Stimulated activated CD8-positive, alpha-beta memory T cell treated with anti-CD3 and anti-CD28 coated beads, Interleukin-12 subunit alpha, Interleukin-12 subunit beta, amount 100 ng/mL, for 24 hours (primary cell): ENCODE data around the gene RPTOR.

ENCODE experiments used
- DNase-seq: peaks from one replicate; pipeline ENCODE4 v3.0.0-alpha.2; 2020; ENCODE audit errors: extremely low read depth

RPTOR gene

DNA sequence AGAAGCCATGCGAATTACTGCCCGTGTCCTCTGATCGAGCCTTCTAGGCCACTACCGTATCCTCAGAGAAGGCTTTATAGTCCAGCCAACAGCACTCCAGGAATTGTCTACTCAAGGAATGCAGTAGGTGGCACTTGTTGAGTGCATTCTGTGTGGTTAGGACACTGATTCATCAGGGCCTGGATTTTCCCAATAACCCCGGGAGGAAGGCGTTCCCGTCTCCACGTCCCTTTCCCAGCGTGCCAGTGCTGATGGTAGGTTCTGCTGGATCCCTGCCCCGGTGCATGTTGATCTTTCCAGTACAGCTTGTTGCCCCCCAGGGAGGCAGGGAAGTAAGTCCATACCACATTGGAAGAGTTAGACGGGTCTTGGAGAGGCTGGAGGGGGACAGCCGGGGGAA, 122.2 kb downstream of the RPTOR start:
- DNase-seq, result no peak

DNA sequence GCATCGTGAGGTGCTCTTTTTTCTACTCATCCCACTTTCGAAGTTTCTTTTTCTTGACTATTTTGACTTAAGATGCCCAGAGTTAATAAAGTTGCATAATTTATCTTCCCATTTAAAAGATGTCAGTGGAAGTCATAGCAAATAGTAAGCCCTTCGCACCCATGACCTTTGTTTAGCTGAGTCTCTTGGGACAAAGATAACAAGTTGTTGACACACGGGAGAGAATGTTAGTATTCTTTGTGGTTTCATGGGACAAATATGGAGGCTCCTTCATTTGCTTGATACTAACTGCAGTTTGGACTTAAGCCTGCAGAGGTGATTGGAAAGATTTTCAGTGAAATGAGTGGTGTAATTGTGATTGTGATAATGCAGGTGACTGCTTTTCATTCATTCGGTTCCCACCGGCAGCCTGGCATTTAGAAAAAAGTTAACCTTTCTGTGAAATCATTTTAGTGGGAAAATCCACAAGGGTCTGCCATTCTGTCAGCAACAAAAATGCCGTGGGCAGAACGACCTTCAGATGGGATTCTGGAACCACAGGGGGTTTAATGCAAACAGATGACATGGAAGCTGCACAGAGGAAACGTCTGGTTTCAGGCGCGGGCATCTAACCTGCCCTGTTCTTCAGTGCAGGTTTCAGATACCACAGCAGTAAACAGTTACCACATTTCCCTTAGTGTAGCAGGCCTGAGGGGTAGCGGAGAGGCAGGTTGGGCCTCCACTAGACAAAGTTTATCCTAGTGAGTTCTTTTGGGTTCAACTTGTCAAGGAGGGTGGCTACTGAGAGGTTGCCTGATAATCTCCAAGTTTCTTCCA, 123.0 kb downstream of the RPTOR start:
- no peak for DNase-seq

DNA sequence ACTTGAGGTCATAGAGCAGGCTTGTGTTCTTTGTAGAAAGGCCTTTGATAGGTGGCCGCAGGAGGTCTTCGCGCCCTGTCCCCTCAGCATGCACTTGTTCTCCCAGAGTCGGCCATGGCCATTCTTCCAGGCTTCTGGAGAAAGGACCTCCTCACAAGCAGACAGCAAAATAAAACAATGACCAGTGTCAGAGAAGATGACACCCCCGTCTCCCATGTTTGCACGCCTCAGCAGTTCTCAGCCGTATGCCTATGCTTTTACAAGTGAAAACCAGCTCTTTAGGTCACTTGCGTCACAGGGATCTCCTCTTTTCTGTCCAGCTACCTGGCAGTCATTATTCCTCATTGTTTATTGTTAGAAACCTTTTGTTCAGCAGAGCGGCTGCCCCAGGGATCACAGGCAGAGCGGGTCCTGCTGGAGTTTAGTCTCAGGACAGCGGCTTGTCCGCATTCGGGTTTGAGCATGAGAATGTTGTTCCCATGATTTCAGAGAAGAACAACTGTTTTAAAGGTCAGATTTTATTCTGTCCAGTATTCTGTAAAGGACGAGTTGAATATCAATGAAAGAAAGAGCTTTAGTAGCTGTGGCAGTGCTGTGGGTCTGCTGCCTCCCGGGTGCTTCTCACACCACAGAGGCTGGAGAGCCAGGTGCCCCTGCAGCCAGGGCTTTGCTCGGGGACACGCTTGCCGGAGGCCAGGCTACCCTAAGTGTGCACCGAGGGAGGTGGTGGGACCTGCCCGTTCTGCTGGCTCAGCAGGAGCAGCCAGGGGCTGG, 123.9 kb downstream of the RPTOR start:
- DNase-seq, result no peak

DNA sequence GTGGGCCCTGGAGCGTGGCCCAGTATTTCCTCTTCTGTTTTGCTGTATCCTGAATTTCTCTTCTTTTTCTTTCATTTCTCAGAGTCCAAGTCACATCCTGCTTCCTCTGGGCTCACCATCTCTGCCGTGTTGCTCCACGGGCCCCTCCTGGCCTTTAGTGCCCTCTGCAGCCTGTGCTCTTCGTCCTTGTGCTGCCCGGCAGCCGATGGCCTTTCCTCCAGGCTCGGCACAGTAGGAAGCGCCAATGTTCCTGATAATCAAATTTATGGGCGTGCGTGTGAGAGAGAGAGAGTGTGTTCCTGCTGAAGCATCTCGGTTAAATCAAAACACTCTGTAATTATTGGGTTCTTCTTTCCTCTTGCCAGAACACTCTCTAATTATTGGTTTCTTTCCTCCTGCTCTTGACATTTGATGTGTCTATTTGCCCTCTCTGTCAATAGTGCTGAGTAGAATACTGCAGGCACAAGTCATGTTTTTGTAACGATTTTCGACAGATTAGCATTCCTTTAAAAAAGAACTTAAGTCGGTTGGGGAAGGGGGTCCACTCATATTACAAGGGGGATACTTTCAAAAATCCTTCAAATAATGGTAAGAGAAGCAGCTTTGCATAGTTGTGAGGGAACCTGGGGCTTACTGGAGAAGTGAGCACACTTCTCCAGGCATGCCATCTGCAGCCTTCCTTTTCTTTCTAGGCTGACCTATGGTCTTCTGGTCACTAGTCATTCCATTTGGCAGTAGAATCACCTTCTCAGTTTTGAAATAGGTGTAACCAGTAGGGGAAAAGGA, 126.6 kb downstream of the RPTOR start:
- DNase-seq, result no peak

DNA sequence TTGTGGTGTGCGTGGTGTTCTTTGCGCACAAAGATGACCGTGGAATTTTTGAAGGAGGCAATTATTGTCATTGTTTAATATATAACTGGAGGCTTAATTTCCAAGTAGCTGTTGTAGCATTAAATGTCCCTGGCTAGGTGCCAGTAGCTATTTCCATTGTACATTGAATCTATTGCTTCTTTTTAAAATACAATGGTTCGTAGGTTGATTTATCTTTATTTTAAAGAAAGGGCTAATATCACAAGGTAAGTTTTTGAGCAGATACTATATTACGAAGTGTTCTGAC, 127.1 kb downstream of the RPTOR start:
- no peak for DNase-seq

DNA sequence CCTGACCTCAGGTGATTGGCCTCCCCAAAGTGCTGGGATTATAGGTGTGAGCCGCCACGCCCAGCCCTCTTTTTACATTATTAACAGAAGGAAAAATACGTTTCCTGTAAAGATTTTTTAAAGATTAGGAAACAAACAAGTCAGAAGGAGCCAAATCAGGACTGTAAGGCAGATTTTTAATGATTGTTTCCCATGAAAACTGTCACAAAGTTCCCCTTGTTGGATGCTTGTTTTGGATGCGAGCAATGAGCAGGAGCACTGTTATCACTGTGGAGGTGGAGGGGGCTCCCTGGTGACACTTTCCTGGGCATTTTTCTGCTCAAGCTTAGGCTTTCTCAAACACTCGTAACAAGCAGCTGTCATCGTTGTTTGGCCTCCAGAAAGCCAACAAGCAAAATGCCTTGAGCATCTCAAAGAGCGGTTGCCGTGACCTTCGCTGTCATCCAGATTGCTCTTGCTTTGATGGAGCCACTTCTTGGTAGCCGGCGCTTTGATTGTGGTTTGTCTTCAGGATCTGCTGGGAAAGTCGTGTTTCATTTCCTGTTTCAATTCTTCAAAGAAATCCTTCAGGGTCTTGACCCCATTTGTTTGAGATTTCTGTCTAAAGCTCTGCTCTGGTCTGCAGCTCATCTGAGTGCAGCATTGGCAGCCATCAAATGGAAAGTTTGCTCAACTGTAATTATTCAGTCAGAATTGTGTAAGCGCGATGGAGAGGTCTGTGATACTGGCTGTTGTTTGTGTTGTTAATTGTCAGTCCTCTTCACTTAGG, 128.7 kb downstream of the RPTOR start:
- DNase-seq, result no peak

DNA sequence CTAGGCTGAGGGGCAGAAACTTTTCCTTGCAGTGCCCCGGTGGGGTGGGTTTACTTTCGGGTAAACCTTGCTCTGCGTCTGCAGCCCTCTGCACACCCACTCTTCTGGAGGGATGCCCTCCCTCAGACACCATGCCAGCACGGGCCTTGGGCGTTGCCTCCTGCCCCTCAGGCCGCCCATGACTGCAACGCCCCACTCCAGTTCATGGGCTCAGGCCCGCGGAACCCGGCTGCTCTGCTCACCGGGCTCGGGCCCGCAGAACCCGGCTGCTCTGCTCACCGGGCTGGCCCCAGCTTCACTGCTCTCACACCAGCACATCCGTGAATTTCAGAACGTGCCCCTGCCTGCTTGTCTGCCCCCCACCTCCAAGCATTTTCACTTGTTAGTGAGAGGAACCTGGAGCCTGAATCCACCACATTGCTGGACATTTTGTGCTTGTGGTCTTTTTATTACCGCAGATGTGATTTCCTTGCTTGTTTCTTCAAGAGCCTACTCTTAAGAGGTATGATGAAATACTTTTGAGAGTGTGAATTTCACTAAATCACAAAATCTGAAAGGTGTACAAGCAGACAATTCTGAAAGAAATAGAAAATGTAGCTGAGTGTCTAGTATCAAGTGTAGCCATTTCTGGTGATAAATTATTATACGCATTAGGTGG, 130.9 kb downstream of the RPTOR start:
- DNase-seq, result no peak

DNA sequence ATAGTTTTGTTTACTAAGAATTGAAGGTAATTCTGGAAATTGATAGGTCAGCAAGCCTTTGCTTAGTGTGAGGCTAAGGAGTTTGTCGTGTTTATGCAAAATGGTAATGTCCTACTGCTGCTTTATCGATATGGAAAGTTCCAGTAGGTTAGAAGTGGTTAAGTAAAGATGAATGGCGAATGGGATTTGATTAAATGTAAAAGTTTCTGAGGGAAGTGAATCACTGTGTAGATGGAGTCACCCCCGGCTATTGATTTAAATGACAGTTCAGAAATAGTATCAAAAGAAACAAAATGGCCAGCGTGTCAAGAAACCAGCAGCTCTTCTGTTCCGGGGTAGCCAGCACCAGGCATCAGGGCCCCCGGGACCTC, 131.4 kb downstream of the RPTOR start:
- DNase-seq, result no peak

DNA sequence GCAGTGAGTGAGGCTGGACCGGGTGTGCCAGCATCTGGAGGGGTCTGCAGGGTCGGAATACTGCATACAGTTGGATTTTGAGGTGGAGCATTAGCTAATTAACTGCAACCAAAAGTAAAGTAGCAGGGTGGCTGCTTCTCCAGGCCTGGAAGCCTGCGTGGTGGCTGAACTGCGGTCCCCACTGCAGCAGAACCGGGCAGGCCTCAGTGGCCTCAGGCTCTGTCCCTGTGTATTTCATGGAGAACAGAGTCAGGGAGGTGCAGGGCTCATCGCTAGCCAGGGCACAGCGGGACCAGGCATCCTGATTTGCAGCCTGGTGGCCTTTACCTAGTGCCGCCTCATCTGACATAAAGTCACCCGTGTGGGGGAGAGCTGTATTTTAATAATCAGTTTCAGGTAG, 131.9 kb downstream of the RPTOR start:
- DNase-seq, result no peak

DNA sequence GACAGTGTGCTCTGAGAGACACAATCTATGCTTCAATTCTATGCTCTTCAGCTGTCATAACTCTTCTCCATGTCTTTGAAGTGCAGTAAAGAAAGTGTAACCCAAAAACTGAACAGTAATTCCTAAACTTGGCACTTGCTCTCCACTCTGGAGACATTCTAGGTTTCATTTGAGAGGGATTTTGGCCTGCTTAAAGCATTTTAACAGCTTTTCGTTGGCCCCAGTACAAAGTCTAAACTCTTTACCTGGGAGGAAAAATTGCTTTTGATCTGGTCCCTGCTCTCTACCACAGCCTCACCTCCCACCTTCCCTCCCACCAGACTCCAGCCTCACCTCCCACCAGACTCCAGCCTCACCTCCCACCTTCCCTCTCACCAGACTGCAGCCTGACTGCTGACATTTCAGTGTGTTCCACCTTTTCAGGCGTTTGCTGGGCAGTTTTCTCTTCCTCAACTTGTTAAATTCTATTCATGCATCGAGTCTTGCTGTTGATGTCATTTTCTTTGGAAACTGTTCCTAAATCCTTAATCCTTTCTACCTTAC, 132.6 kb downstream of the RPTOR start:
- no peak for DNase-seq

DNA sequence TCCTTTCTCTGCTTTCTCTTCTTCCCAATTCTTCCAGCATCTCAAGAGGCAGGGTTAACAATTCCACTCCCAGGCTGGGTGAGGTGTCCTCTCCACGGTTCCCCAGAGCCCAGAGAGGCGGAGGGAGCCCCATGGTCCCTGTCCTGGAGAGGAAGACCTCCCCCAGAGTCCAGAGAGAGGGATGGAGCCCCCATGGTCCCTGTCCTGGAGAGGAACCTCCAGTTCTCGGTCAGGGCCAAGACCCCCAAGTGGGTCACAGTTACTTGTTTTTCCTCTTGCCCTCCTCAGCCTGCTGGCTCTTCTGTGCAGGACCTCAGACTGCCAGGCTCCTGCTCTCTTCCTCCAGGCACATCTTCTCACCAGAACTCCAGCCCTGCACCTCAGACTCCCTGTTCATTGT, 135.2 kb downstream of the RPTOR start:
- DNase-seq, result no peak

DNA sequence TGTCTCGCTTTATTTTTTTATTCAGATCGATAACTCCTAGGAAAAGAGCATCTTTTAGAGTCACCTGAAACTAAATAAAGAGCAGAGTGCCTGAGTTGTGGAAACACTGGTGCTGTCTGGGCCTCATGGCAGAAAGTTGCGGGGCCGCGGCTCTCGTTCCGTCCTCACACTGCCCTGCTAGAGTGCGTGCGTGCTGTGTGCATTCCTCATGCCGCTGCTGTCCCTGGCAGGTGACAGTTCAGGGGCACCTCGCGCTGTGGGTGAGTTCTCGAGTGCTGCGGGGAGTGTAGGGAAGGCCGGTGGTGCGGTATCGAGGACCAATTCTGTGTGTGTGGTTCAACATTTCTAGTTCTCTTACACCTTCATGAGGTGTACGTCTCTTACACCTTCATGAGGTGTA, 136.6 kb downstream of the RPTOR start:
- no peak for DNase-seq

DNA sequence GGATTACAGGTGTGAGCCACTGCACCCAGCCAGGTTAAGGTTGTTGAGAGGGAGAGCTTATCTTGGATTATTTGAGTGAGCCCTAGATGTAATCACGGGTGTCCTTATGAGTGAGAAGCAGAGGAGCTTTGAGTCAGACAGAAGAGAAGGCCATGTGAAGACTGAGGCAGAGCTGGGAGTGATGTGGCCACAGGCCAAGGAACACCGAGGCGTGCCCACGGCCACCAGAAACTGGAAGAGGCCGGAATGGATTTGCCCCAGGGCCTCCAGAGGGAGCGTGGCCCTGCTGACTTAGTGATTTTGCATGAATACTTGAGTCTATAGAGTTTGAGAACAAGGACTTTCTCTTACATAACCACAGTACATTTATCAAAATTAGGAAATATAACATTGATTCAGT, 137.7 kb downstream of the RPTOR start:
- DNase-seq, result no peak

DNA sequence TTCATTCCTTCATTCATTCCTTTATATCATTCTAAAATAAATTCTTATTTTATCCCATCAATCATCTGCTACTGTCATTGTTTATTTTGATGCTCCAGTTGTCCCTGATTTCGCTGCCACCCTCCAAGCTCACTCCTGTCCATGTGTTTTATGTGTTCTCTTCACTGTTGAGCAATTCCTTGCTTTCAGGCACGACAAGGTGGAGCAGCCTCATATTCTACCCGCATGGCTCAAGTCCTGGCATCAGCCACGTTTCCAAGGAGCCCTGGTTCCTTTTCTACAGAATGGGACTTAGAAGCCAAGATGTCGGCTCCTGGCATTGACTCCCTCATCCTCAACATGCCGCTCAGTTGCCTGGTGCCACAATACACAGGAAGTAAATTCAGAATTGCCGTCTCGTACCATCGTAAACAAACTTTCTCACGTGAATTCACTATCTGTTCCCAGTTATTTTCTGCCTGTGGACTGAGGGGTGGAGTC, 139.0 kb downstream of the RPTOR start:
- DNase-seq, result no peak

DNA sequence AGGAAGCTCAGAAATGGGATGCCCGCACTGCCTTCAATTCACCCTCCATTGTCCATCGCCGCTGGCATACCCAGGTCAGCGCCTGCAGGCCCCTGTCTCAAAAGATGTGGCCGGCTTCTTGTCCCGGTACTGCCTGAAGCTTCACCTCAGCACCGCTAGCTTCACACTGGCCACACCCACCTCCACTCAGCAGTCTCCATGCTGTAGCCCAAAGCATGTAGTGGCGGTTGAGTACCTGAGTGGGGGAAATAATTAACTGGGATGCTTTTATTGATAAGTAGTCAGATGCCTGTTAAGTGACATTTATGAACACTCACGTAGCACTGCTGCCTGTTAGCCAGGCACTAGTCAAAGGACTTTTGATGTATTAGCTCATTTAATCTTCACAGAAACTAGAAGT, 143.2 kb downstream of the RPTOR start:
- no peak for DNase-seq

DNA sequence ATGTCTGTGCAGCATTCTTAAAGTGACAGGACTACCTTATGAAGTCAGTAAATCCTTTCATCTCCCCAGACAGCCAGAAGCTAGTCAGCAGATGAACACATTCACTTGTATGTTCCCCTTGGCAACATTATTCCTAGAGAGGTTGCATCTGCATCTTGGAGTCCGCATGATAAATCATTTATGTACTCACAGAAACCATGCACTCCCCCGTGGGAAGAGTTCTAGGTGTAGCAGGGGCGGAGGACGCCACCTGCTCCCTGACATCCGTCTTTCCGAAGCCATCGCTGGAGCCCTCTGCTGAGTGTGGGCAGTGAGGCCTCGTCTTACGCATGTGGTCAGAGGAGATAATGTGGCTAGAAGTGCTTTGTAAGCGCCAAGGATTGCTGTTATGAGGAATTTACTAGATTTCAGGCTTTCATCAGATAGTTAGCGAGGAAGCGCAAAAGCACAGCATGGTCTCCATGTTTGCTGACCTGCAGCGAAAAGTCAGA, 144.5 kb downstream of the RPTOR start:
- no peak for DNase-seq

DNA sequence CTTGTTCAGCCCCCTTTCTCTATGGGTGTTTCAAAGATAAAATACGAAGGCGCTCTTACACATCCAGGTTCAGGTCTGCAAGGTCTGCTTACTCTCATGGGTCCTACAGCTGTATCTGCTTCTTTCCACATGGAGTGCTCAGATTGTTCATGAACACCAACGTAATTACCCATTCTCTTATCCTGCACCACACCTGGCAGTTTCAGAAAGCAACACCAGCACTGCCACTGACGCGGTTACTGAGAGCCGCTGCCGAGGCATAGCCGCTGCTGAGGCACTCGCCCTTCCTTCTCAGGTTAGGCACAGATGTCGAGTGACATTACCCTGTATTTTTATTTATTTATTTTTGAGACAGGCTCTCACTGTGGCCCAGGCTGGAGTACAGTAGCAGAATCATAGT, 147.1 kb downstream of the RPTOR start:
- no peak for DNase-seq

DNA sequence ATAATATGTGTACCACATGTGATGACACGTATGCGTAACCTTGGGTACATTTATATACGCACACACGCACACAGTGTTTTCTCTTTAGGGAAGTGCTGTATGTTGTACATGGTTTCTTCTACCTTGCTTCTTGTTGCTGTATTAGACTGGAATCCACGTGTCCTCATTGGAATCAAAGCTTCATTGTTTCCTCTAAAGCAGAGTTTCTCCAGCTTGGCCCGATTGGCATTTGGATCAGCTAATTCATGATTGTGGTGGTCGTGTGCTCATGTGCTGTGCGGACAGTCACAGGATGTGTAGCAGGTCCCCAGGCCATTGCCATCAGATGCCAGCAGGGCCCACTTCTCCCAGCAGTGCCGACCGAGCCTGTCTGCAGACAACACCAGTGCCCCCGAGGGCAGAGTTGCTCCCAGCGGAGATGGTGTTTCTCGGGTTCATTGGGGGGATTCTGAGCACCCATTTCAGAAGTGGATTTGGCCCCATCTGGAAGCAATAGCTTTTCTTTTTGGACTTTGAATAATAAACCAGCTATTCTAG, 148.4 kb downstream of the RPTOR start:
- no peak for DNase-seq

DNA sequence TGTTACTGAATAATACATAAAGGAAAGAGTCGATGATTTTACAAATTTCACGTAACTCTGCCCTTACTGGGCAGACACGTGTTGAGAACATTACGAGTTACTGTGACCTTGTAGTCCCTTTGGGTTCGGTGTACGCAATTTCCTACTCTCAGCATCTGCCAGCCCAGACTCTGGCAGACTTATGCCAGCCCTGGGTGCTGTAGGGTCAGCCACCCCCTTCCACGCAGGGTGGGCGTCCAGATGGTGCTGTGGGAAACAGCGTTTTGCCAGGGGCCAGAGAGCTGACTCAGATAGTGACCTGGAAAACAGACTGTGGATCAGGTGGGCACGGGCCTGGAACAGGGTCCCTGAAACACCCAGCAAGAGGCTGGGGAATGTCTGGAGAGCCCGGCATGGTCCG, 148.9 kb downstream of the RPTOR start:
- no peak for DNase-seq

DNA sequence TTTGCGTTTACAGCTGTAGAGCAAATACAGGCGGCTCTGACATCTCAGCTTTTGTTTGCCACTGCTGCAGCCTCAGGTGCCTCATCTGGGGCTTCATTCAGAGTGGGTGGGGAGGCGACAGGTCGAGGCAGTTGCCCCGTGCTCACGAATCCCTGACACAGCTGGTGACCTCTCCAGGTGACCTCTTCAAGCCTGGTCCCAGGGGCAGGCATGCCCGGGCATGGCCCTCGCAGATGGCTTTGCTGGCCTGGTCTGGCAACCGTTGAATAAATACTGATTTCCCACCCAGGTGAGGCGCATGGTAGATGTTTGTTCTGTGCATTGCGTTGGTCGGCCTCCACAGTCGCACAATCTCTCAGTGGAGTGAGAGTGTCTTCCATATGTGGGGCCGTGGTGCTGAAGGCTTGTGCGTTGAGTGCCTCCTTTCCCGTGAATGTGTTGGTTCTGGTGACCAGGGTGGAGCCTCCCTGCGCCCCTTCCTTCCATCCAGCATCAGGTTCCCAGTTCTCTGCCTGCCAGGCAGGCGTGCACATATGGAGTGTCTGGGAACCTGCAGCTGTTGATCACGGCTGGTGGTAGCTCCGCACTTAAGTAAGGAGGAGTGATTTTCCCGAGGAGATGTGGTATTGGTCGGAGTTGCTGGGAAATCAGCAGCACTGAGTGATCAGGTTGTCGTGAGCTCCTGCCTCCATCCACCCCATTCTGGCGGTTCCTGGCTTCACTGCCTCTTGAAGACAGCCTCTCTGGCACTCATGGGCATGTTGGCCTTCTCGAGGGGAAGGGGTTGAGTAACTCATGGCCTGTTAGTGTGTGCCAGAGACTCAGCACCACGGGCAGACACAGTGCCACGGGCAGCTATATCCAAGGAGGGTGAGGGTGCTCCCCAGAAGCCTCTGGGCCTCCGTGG, 149.7 kb downstream of the RPTOR start:
- no peak for DNase-seq
